ENCODE data around the gene PXT1.
A peak's percentile ranks its signal among the peaks of the same experiment; 100 is the strongest.

PXT1 gene

DNA sequence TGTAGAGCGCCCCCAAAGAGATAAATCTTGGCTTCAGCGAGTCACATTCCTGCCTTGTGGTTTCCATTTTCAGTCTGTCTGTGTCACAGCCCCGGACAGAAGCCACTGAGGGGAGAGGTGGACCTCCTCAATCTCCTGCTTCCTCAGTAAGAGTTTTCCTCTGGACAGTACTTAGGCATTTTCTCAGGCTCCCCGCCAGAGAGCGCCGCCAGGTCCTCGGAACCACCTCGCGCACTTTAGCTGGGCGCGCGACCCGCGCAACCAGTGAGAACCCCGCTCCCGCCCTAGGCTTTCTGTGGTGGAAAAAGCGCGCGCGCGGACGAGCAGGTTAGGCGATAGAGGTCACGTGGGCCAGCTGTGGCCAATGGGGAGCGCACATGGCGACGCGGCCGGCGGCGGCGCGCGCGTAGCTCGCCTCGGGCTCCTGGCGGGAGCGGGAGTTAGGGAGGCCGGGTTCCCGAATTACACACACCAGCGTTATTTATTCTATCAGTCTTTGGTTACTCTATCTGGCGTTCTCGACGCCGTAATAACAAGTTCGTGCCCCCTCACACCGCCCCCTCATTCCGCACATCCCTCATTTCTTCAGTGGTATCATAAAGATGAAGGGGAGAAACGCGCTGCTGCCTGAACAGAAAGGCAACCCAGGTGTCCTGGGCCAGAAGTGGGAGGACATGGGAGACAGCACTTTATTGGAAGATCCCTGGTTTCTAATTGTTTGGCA lies 19.4 kb downstream of the PXT1 start (continued):
- TF ChIP-seq, protein P1, sequence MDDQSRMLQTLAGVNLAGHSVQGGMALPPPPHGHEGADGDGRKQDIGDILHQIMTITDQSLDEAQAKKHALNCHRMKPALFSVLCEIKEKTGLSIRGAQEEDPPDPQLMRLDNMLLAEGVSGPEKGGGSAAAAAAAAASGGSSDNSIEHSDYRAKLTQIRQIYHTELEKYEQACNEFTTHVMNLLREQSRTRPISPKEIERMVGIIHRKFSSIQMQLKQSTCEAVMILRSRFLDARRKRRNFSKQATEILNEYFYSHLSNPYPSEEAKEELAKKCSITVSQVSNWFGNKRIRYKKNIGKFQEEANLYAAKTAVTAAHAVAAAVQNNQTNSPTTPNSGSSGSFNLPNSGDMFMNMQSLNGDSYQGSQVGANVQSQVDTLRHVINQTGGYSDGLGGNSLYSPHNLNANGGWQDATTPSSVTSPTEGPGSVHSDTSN (CRISPR knock-in tag; IDR thresholded peaks at IDR 0.05), result peak; percentile 95
- TF ChIP-seq ZFP37 (tag by site-specific recombination; IDR thresholded peaks at IDR 0.05) (no peak), ZNF707 (tag by site-specific recombination; IDR thresholded peaks at IDR 0.05) (no peak), ZNF19 (tag by site-specific recombination; IDR thresholded peaks at IDR 0.05; ENCODE audit: low read depth) (no peak), ZNF626 (tag by site-specific recombination; IDR thresholded peaks at IDR 0.05) (no peak), ZNF133 (tag by site-specific recombination; IDR thresholded peaks at IDR 0.05) (no peak), ZNF701 (tag by site-specific recombination; IDR thresholded peaks at IDR 0.05) (no peak), ZNF654 (tag by site-specific recombination; IDR thresholded peaks at IDR 0.05; ENCODE audit: low read depth) (peak; percentile 60)
- TF ChIP-seq, protein P2, sequence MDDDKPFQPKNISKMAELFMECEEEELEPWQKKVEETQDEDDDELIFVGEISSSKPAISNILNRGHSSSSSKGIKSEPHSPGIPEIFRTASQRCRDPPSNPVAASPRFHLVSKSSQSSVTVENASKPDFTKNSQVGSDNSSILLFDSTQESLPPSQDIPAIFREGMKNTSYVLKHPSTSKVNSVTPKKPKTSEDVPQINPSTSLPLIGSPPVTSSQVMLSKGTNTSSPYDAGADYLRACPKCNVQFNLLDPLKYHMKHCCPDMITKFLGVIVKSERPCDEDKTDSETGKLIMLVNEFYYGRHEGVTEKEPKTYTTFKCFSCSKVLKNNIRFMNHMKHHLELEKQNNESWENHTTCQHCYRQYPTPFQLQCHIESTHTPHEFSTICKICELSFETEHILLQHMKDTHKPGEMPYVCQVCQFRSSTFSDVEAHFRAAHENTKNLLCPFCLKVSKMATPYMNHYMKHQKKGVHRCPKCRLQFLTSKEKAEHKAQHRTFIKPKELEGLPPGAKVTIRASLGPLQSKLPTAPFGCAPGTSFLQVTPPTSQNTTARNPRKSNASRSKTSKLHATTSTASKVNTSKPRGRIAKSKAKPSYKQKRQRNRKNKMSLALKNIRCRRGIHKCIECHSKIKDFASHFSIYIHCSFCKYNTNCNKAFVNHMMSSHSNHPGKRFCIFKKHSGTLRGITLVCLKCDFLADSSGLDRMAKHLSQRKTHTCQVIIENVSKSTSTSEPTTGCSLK (tag by site-specific recombination; IDR thresholded peaks at IDR 0.05), result no peak

GRCh38 chr6:36422714-36423100 lies 19.9 kb downstream of the PXT1 start:
- H3K4me3 ChIP-seq (ENCODE audit: low read depth, low read length), result peak overlapping the region; percentile 28
- no peaks in the 10 kb centered on the region for H3K36me3 ChIP-seq (ENCODE audit: control insufficient read depth in 2 of 2, insufficient read depth in 1 of 2, low read length in 2 of 2)
- CTCF ChIA-PET, result interaction anchor here (0.5 to 2.1 kb wide), 19 partner anchors 9 to 338 kb away, joined by 3 to 9 read pairs (median 4); no protein-coding TSS in a partner anchor
- H3K4me1 ChIP-seq (ENCODE audit: control insufficient read depth, insufficient read depth, low read length), result no peaks in the 10 kb centered on the region
- POLR2A ChIA-PET, result interaction anchor here (0.6 to 2.0 kb wide), 15 partner anchors 13 to 835 kb away, joined by 3 to 28 read pairs (median 5); partner anchors contain the start of genes PXT1 and TBC1D22B
- H3K27ac ChIP-seq (ENCODE audit: extremely low read depth, low read depth, low read length), result peak overlapping the region; percentile 24; the same call in 1 of the 2 replicates
- H3K9me3 ChIP-seq (ENCODE audit: control insufficient read depth, insufficient read depth, low read depth, low read length), result no peaks in the 10 kb centered on the region
- TF ChIP-seq ZFP41 (tag by site-specific recombination; IDR thresholded peaks at IDR 0.05; ENCODE audit: borderline replicate concordance) (no peak), GLIS1 (tag by site-specific recombination; IDR thresholded peaks at IDR 0.05) (no peak), ZNF501 (tag by site-specific recombination; IDR thresholded peaks at IDR 0.05) (no peak)
- TF ChIP-seq, protein P3, sequence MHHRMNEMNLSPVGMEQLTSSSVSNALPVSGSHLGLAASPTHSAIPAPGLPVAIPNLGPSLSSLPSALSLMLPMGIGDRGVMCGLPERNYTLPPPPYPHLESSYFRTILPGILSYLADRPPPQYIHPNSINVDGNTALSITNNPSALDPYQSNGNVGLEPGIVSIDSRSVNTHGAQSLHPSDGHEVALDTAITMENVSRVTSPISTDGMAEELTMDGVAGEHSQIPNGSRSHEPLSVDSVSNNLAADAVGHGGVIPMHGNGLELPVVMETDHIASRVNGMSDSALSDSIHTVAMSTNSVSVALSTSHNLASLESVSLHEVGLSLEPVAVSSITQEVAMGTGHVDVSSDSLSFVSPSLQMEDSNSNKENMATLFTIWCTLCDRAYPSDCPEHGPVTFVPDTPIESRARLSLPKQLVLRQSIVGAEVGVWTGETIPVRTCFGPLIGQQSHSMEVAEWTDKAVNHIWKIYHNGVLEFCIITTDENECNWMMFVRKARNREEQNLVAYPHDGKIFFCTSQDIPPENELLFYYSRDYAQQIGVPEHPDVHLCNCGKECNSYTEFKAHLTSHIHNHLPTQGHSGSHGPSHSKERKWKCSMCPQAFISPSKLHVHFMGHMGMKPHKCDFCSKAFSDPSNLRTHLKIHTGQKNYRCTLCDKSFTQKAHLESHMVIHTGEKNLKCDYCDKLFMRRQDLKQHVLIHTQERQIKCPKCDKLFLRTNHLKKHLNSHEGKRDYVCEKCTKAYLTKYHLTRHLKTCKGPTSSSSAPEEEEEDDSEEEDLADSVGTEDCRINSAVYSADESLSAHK (tag by site-specific recombination; IDR thresholded peaks at IDR 0.05), result peak; percentile 15; the same call in 1 of the 2 replicates

GRCh38 chr6:36419310-36419709 lies 23.3 kb downstream of the PXT1 start:
- ChIA-PET CTCF (interaction anchor here (1.1 to 1.9 kb wide), 2 partner anchors 9 to 12 kb away, joined by 4 to 5 read pairs; no protein-coding TSS in a partner anchor), POLR2A (interaction anchor here (0.6 kb wide), 1 partner anchor 86 kb away, joined by 7 read pairs; no protein-coding TSS in a partner anchor)

More at GRCh38 chr6:36419310-36419709, 23.3 kb downstream of the PXT1 start:
- no peaks in the 10 kb centered on the region for H3K4me1 ChIP-seq (ENCODE audit: control insufficient read depth, insufficient read depth, low read length)
- no peaks in the 10 kb centered on the region for H3K36me3 ChIP-seq (ENCODE audit: control insufficient read depth in 2 of 2, insufficient read depth in 1 of 2, low read length in 2 of 2)
- no peak overlapping the region for H3K27ac ChIP-seq (ENCODE audit: extremely low read depth, low read depth, low read length)
- H3K4me3 ChIP-seq (ENCODE audit: low read depth, low read length), result no peak overlapping the region
- H3K9me3 ChIP-seq (ENCODE audit: control insufficient read depth, insufficient read depth, low read depth, low read length), result no peaks in the 10 kb centered on the region
- TF ChIP-seq PRDM1 (tag by site-specific recombination; IDR thresholded peaks at IDR 0.05) (0 out of 2 replicates have a peak, but pooled peaks have one; percentile 24), PRDM10 (tag by site-specific recombination; IDR thresholded peaks at IDR 0.05) (no peak)

All from HEK293 (cell line).